ENCODE results near the gene CCDC188.
"Not testable (repeated sequence)": the region's sequence is repeated elsewhere in the genome, so short reads cannot be mapped to it uniquely, and the experiment has no call there.

Gene CCDC188

GRCh38 chr22:20169253-20169822 lies 18.5 kb upstream of the CCDC188 start:
- DNase-seq, result no peak

GRCh38 chr22:20167643-20168322 lies 16.9 kb upstream of the CCDC188 start:
- DNase-seq, result no peak

GRCh38 chr22:20166703-20167102 lies 15.8 kb upstream of the CCDC188 start:
- DNase-seq, result no peak

- no peak for DNase-seq
Observed at GRCh38 chr22:20165913-20166312, 15.1 kb upstream of the CCDC188 start.

GRCh38 chr22:20165421-20165820 lies 14.6 kb upstream of the CCDC188 start:
- DNase-seq, result no peak

GRCh38 chr22:20164863-20165262 lies 14.0 kb upstream of the CCDC188 start:
- no peak for DNase-seq

- DNase-seq, result no peak
Observed at GRCh38 chr22:20160041-20160440, 9.2 kb upstream of the CCDC188 start.

- not testable (repeated sequence) for DNase-seq
Observed at GRCh38 chr22:20159531-20159930, 8.7 kb upstream of the CCDC188 start.

- no peak for DNase-seq
Observed at GRCh38 chr22:20159076-20159475, 8.2 kb upstream of the CCDC188 start.

GRCh38 chr22:20158391-20159036 lies 7.7 kb upstream of the CCDC188 start:
- DNase-seq, result no peak

- no peak for DNase-seq
Observed at GRCh38 chr22:20157430-20158183, 6.8 kb upstream of the CCDC188 start.

- DNase-seq, result peak; percentile 74 to 90 (median 75)
Observed at GRCh38 chr22:20156611-20157429, 6.0 kb upstream of the CCDC188 start.

GRCh38 chr22:20156042-20156389 lies 5.2 kb upstream of the CCDC188 start:
- DNase-seq, result no peak

- peak in 1 of 5 donors; percentile 23 for DNase-seq
Observed at GRCh38 chr22:20155330-20156041, 4.6 kb upstream of the CCDC188 start.

- no peak for DNase-seq
Observed at GRCh38 chr22:20154602-20155187, 3.8 kb upstream of the CCDC188 start.

GRCh38 chr22:20153945-20154344 lies 3.1 kb upstream of the CCDC188 start:
- no peak for DNase-seq

GRCh38 chr22:20152464-20152890 lies 1.6 kb upstream of the CCDC188 start:
- no peak for DNase-seq

- DNase-seq, result no peak
Observed at GRCh38 chr22:20151276-20151588, 377 bp upstream of the CCDC188 start.

GRCh38 chr22:20149257-20150250 lies 1.3 kb downstream of the CCDC188 start:
- no peak for DNase-seq

- DNase-seq, result no peak
Observed at GRCh38 chr22:20148414-20148813, 2.4 kb downstream of the CCDC188 start.

Data from T-helper 1 cell (primary cell).